ENCODE measurements around the gene EPHB4. TPM values are rescaled to one million over a fixed set of nuclear protein-coding genes. Genes with fewer than 3 reads are reported as not detected.
"Not testable (repeated sequence)": the region's sequence is repeated elsewhere in the genome, so short reads cannot be mapped to it uniquely, and the experiment has no call there.

Gene EPHB4
- total RNA-seq, 1 donor from 2014 or later = 99.1 TPM

DNA sequence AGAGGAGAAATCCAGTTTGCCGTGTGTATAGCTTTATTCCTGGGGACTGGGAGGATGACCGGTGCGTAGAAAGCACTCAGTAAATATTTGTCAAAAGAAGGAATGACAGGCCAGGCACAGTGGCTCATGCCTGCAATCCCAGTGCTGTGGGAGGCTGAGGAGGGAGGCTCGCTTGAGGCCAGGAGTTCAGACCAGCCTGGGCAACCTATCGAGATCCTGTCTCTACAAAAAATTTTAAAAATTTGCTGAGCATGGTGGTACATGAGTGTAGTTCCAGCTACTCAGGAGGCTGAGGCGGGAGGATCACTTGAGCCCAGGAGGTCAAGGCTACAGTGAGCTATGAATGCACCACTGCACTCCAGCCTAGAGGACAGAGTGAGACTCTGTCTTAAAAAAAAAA lies 15.8 kb downstream of the EPHB4 start:
- DNase-seq (ENCODE audit: low read depth) = no peak
- TF ChIP-seq, protein P1, sequence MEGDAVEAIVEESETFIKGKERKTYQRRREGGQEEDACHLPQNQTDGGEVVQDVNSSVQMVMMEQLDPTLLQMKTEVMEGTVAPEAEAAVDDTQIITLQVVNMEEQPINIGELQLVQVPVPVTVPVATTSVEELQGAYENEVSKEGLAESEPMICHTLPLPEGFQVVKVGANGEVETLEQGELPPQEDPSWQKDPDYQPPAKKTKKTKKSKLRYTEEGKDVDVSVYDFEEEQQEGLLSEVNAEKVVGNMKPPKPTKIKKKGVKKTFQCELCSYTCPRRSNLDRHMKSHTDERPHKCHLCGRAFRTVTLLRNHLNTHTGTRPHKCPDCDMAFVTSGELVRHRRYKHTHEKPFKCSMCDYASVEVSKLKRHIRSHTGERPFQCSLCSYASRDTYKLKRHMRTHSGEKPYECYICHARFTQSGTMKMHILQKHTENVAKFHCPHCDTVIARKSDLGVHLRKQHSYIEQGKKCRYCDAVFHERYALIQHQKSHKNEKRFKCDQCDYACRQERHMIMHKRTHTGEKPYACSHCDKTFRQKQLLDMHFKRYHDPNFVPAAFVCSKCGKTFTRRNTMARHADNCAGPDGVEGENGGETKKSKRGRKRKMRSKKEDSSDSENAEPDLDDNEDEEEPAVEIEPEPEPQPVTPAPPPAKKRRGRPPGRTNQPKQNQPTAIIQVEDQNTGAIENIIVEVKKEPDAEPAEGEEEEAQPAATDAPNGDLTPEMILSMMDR (conservative IDR thresholded peaks at IDR 0.05; ENCODE audit: low read depth, low read length) = no peak
- no peak overlapping the region for H3K4me3 ChIP-seq (ENCODE audit: low read depth, low read length)

GRCh38 chr7:100808354-100808875 lies 18.9 kb downstream of the EPHB4 start:
- no peak for DNase-seq (ENCODE audit: low read depth)
- TF ChIP-seq, protein P1 (conservative IDR thresholded peaks at IDR 0.05; ENCODE audit: low read depth, low read length) = no peak
- no peak overlapping the region for H3K4me3 ChIP-seq (ENCODE audit: low read depth, low read length)

GRCh38 chr7:100806883-100807282 lies 20.4 kb downstream of the EPHB4 start:
- not testable (repeated sequence) for H3K4me3 ChIP-seq (ENCODE audit: low read depth, low read length); DNase-seq (ENCODE audit: low read depth)

DNA sequence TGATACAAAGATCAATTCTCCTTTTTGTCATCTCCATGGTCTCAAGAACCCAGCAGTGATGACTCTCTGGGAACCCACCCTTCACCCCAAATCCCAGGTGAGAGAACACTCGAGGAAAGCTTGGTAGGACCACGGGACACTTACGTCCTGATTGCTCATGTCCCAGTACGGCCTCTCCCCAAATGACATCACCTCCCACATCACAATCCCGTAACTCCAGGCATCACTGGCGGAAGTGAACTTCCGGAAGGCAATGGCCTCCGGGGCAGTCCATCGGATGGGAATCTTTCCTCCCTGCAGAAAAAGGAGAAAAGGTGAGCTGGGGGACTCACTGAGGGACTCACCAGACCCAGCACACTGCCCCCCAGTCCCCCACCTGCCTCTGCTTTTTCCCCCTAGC lies 21.0 kb downstream of the EPHB4 start:
- H3K4me3 ChIP-seq (ENCODE audit: low read depth, low read length) = no peak overlapping the region
- TF ChIP-seq, protein P1 (conservative IDR thresholded peaks at IDR 0.05; ENCODE audit: low read depth, low read length) = no peak
- no peak for DNase-seq (ENCODE audit: low read depth)

GRCh38 chr7:100804681-100805431 lies 22.5 kb downstream of the EPHB4 start:
- DNase-seq (ENCODE audit: low read depth) = no peak
- H3K4me3 ChIP-seq (ENCODE audit: low read depth, low read length) = no peak overlapping the region
- TF ChIP-seq, protein P1 (conservative IDR thresholded peaks at IDR 0.05; ENCODE audit: low read depth, low read length) = no peak

- H3K4me3 ChIP-seq (ENCODE audit: low read depth, low read length) = no peak overlapping the region
- TF ChIP-seq, protein P1 (conservative IDR thresholded peaks at IDR 0.05; ENCODE audit: low read depth, low read length) = no peak
- no peak for DNase-seq (ENCODE audit: low read depth)
These were observed 23.7 kb downstream of the EPHB4 start for GRCh38 chr7:100803398-100804161.

DNA sequence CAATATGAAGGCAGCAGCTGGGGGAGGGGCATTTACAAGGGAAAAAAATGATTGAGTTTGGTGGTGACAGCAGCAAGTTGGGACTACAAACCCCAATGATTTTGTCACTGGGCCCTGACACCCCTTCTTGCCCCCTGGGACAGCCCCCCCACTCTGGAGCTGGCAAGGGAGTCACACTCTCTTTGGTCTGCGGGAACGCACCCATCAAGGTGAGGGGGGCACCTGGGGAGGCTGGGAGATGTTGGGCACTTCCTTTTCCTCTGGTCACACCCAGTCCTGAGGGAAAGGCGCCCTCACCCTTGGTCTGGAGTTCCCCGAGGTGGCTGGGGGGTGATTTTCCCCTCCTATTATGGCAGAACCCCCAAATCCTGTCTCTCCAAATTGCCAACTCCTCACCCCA lies 24.4 kb downstream of the EPHB4 start:
- TF ChIP-seq, protein P1 (conservative IDR thresholded peaks at IDR 0.05; ENCODE audit: low read depth, low read length) = no peak
- no peak overlapping the region for H3K4me3 ChIP-seq (ENCODE audit: low read depth, low read length)
- no peak for DNase-seq (ENCODE audit: low read depth)

All from epithelial cell of proximal tubule (primary cell).